ENCODE results near the gene TNRC6A.

DNA sequence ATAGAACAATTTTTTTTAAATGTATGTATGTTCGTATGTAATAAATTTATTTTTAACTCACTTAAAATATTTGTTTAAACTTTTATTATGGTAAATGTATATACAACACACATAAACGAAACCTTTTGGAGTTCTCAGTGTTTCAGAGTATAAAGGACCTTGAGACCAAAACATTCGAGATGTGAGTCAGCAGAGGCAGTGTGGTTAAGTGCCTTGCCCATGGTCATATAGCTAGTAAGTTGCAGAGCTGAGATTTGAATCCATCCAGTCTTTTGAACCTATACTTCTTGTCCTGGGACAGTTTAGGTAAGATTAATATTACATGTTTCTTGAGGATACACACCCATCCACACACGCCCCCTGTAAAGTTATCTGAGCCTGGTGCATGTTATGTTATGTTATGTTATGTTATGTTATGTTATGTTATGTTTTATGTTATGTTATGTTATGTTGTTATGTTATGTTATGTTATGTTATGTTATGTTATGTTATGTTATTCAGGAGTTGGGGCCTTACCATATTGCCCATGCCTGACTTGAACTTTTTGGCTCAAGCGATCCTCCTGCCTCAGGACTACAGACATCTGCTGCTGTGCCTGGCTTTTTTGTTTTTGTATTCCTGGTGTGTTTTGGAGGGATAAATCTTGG, 41.8 kb downstream of the TNRC6A start:
- TF ChIP-seq EZH2phosphoT487 (IDR thresholded peaks at IDR 0.05; ENCODE audit: borderline replicate concordance, low read depth, low read length) (no peak), CTCF (conservative IDR thresholded peaks at IDR 0.05; ENCODE audit: low read length) (no peak)

Data from OCI-LY7 (cell line).